Transverse colon (tissue), 4 donors: ENCODE results near the gene RING1. TPM values are rescaled to one million over a fixed set of nuclear protein-coding genes. Genes with fewer than 3 reads are reported as not detected.

Source experiments
- DNase-seq: peaks from one replicate; pipeline ENCODE4 v3.0.0-alpha.2; 2019
- H3K27ac ChIP-seq, 4 donors: fragments of 200-600 bp; sonication (generic); 2 replicates each; pipeline ENCODE4 v1.5.1; 2016 to 2018; ENCODE audit warnings: inconsistent platforms in 4 of 4
- H3K27me3 ChIP-seq: fragments of 200-600 bp; sonication (generic); 2 replicates; pipeline ENCODE4 v1.5.1; 2017; ENCODE audit warnings: inconsistent platforms
- H3K36me3 ChIP-seq, 4 donors: fragments of 200-600 bp; sonication (generic); 2 replicates each; pipeline ENCODE4 v1.5.1; 2017 to 2019; ENCODE audit warnings: inconsistent platforms in 4 of 4
- H3K4me1 ChIP-seq, 4 donors: fragments of 200-600 bp; sonication (generic); 2 replicates each; pipeline ENCODE4 v1.5.1; 2017 to 2020; ENCODE audit warnings: inconsistent platforms in 4 of 4
- H3K4me3 ChIP-seq, 4 donors: fragments of 200-600 bp; sonication (generic); 1 replicate in 1 of 4; 2 replicates in 3 of 4; pipeline versions ENCODE4 v1.5.1 to v1.6.1; 2017 to 2019; ENCODE audit warnings: inconsistent platforms in 4 of 4
- H3K9me3 ChIP-seq, 2 donors: fragments of 200-600 bp; sonication (generic); 2 replicates each; pipeline ENCODE4 v1.5.1; 2017 to 2019; ENCODE audit warnings: inconsistent platforms in 2 of 2
- CTCF ChIP-seq, 5 experiments: fragments of 200-600 bp in 3 of 5; fragments of 450-650 bp in 2 of 5; sonication (generic) in 3 of 5; IDR thresholded peaks; 1 replicate in 2 of 5; 2 replicates in 3 of 5; pipeline ENCODE4 v1.5.1; 2016 to 2017; ENCODE audit warnings: antibody characterized with exemption in 5 of 5, inconsistent platforms in 3 of 5, mild to moderate bottlenecking in 2 of 5, moderate library complexity in 1 of 5
- EP300 ChIP-seq: sonication (generic); formaldehyde crosslinking; IDR thresholded peaks from one replicate; pipeline ENCODE4 v1.6.1; 2017; ENCODE audit warnings: antibody characterized with exemption, low read depth
- POLR2A ChIP-seq: fragments of 450-650 bp; IDR thresholded peaks from one replicate; pipeline ENCODE4 v1.6.1; 2016; ENCODE audit warnings: antibody characterized with exemption, mild to moderate bottlenecking, moderate library complexity
- POLR2AphosphoS5 ChIP-seq, 3 donors: sonication (generic); formaldehyde crosslinking; IDR thresholded peaks; one replicate each; pipeline ENCODE4 v1.6.1; 2016; ENCODE audit warnings: antibody characterized with exemption in 3 of 3
- WGBS, 2 donors: methylation state at CpG; one replicate each; pipeline ENCODE4 v1.1.5; 2018; ENCODE audit warnings: low coverage in 1 of 2; 5-methylcytosine and 5-hydroxymethylcytosine counted together
- in situ Hi-C, 4 donors: fragments of 200-750 bp; cut with MboI; loops; one replicate each; pipeline versions ENCODE4 v1.15.0 to v1.15.1; 2017; ENCODE audit warnings: low sequenced_read_pairs in 3 of 4, low pct_ligation_motif_present in 1 of 4, low pct_unique_long_range_greater_than_20kb in 1 of 4
- intact Hi-C: fragments of 100-400 bp; cut with DNase I; formaldehyde crosslinking; loops from one replicate; pipeline ENCODE4 v1.15.1; 2023; ENCODE audit warnings: low total_unique reads
- total RNA-seq, 4 donors: library from RNA; depleted of rRNA; stranded (reverse); fragments of >200 nt; gene quantifications; one replicate each; pipeline ENCODE4 v1.1.0, GENCODE V29; 2016

Gene RING1
- total RNA-seq = 10 to 100 TPM; 10.8 to 29.9 (median 19.9) TPM

GRCh38 chr6:33208091-33208967 lies at the start of gene RING1:
TSS of gene RING1 (plus strand) at chr6:33208500. CDS start at chr6:33208823, 323 bp downstream.
- 0 to 1% methylated on average over 2 to 44 of the region's 86 CpGs for WGBS, 2 donors
- in situ Hi-C loops = no loop called here
- H3K4me1 ChIP-seq = peaks cover 13 to 46% (median 31%) of the 10 kb centered on the region in 4 donors

GRCh38 chr6:33160096-33160495 lies 48.2 kb upstream of the RING1 start:
- intact Hi-C loops (loop anchor here (10.0 kb wide), 1 partner anchor 85 kb away; no protein-coding TSS in a partner anchor), in situ Hi-C loops (loop anchor here in 2 of 4 donors (10.0 kb wide), 1 partner anchor 85 kb away; no protein-coding TSS in a partner anchor)
- Histone ChIP-seq H3K4me3 (no peak overlapping the region), H3K4me1 (peaks cover 4 to 17% (median 15%) of the 10 kb centered on the region in 4 donors), H3K27me3 (no peaks in the 10 kb centered on the region), H3K27ac (peak overlapping the region in 2 of 4 donors; percentile 77 to 82), H3K9me3 (no peaks in the 10 kb centered on the region), H3K36me3 (no peaks in the 10 kb centered on the region)
- no peak for DNase-seq
- WGBS, 2 donors = 95% methylated on average over 11 of the region's 11 CpGs; no CpG with 5 or more reads in 1 of the 2 donors
- TF ChIP-seq POLR2AphosphoS5 (IDR thresholded peaks at IDR 0.05) = no peak
- TF ChIP-seq POLR2A = no peak
- no peak for TF ChIP-seq CTCF (IDR thresholded peaks at IDR 0.05)
- no peak for TF ChIP-seq EP300

More at GRCh38 chr6:33208091-33208967, at the start of gene RING1:
- TF ChIP-seq CTCF (IDR thresholded peaks at IDR 0.05) (no peak), POLR2A (peak; percentile 97), EP300 (peak; percentile 9), POLR2AphosphoS5 (IDR thresholded peaks at IDR 0.05) (peak; percentile 99 to 100 (median 99))
- DNase-seq = peak; percentile 91
- Histone ChIP-seq H3K4me3 (peak within 1 kb of the TSS; percentile 79 to 94 (median 85)), H3K36me3 (peaks cover 0 to 12% (median under 1%) of the 10 kb centered on the region in 4 donors), H3K9me3 (no peaks in the 10 kb centered on the region), H3K27me3 (peaks cover 9% of the 10 kb centered on the region), H3K27ac (peak within 1 kb of the TSS; percentile 92 to 98 (median 94))
- intact Hi-C loops = no loop called here

GRCh38 chr6:33160728-33161344 lies 47.5 kb upstream of the RING1 start:
- peak; percentile 78 for DNase-seq
- WGBS, 2 donors = 23% methylated on average over 13 of the region's 13 CpGs; no CpG with 5 or more reads in 1 of the 2 donors
- intact Hi-C loops (loop anchor here (10.0 kb wide), 1 partner anchor 84 kb away; no protein-coding TSS in a partner anchor), in situ Hi-C loops (loop anchor here in 2 of 4 donors (10.0 kb wide), 1 partner anchor 84 kb away; no protein-coding TSS in a partner anchor)
- Histone ChIP-seq H3K27ac (peak overlapping the region; percentile 58 to 82 (median 74)), H3K4me1 (peaks cover 4 to 17% (median 15%) of the 10 kb centered on the region in 4 donors), H3K27me3 (no peaks in the 10 kb centered on the region), H3K9me3 (no peaks in the 10 kb centered on the region), H3K36me3 (no peaks in the 10 kb centered on the region), H3K4me3 (peak overlapping the region in 2 of 4 donors; percentile 41 to 53)
- no peak for TF ChIP-seq EP300
- peak in 2 of 3 donors; percentile 10 to 16 for TF ChIP-seq POLR2AphosphoS5 (IDR thresholded peaks at IDR 0.05)

GRCh38 chr6:33161354-33162331 lies 46.7 kb upstream of the RING1 start:
- intact Hi-C loops = loop anchor here (10.0 kb wide), 1 partner anchor 83 kb away; no protein-coding TSS in a partner anchor
- peak overlapping the region; percentile 58 to 82 (median 74) for H3K27ac ChIP-seq
- in situ Hi-C loops = loop anchor here in 2 of 4 donors (10.0 kb wide), 1 partner anchor 83 kb away; no protein-coding TSS in a partner anchor

More at GRCh38 chr6:33161354-33162331, 46.7 kb upstream of the RING1 start:
- TF ChIP-seq CTCF (IDR thresholded peaks at IDR 0.05) (peak; percentile 94 to 96 (median 94)), POLR2AphosphoS5 (IDR thresholded peaks at IDR 0.05) (no peak), EP300 (no peak), POLR2A (no peak)
- peak; percentile 85 for DNase-seq
- 15% methylated on average over 23 of the region's 58 CpGs; no CpG with 5 or more reads in 1 of the 2 donors for WGBS, 2 donors
- Histone ChIP-seq H3K4me3 (peak overlapping the region; percentile 34 to 53 (median 38)), H3K27me3 (no peaks in the 10 kb centered on the region), H3K4me1 (peaks cover 4 to 17% (median 15%) of the 10 kb centered on the region in 4 donors), H3K36me3 (no peaks in the 10 kb centered on the region), H3K9me3 (no peaks in the 10 kb centered on the region)
